ENCODE data around the gene LRRC14B.

DNA sequence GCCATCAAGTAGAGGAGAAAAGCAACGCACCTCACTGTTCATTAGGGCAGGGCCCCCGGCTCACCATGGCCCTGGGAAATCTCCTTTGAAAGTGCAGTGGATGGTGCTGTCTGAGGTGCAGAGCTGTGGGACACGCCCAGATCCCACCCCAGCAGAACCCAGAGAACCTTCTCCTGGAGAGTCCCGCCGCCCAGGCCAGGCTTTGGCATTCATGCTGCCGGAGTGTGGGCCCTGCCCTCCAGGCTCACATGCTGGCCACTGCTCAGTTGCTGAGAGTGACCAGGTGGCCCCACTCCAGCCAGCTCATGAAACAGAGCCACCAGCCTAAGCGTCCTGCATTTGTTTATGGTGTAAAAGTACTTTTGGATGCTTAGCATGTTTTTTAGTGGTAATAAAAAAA is 23.8 kb upstream of the LRRC14B start:
- TF ChIP-seq, protein P1, sequence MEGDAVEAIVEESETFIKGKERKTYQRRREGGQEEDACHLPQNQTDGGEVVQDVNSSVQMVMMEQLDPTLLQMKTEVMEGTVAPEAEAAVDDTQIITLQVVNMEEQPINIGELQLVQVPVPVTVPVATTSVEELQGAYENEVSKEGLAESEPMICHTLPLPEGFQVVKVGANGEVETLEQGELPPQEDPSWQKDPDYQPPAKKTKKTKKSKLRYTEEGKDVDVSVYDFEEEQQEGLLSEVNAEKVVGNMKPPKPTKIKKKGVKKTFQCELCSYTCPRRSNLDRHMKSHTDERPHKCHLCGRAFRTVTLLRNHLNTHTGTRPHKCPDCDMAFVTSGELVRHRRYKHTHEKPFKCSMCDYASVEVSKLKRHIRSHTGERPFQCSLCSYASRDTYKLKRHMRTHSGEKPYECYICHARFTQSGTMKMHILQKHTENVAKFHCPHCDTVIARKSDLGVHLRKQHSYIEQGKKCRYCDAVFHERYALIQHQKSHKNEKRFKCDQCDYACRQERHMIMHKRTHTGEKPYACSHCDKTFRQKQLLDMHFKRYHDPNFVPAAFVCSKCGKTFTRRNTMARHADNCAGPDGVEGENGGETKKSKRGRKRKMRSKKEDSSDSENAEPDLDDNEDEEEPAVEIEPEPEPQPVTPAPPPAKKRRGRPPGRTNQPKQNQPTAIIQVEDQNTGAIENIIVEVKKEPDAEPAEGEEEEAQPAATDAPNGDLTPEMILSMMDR (IDR thresholded peaks at IDR 0.05; ENCODE audit: low read depth, low read length, missing input control) = no peak
- TF ChIP-seq RAD21 (IDR thresholded peaks at IDR 0.05) (no peak), JUND (IDR thresholded peaks at IDR 0.05) (no peak), GABPA (IDR thresholded peaks at IDR 0.05 in 1 of 2, conservative IDR thresholded peaks at IDR 0.05 in 1 of 2) (no peak), YY1 (IDR thresholded peaks at IDR 0.05) (no peak), EGR1 (IDR thresholded peaks at IDR 0.05; ENCODE audit: low read depth in 2 of 2) (no peak), SP1 (IDR thresholded peaks at IDR 0.05) (no peak)
- TF ChIP-seq, protein P2, sequence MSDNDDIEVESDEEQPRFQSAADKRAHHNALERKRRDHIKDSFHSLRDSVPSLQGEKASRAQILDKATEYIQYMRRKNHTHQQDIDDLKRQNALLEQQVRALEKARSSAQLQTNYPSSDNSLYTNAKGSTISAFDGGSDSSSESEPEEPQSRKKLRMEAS (IDR thresholded peaks at IDR 0.05) = no peak
- TF ChIP-seq, protein P3, sequence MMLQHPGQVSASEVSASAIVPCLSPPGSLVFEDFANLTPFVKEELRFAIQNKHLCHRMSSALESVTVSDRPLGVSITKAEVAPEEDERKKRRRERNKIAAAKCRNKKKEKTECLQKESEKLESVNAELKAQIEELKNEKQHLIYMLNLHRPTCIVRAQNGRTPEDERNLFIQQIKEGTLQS (IDR thresholded peaks at IDR 0.05) = no peak
- TF ChIP-seq, protein P4, sequence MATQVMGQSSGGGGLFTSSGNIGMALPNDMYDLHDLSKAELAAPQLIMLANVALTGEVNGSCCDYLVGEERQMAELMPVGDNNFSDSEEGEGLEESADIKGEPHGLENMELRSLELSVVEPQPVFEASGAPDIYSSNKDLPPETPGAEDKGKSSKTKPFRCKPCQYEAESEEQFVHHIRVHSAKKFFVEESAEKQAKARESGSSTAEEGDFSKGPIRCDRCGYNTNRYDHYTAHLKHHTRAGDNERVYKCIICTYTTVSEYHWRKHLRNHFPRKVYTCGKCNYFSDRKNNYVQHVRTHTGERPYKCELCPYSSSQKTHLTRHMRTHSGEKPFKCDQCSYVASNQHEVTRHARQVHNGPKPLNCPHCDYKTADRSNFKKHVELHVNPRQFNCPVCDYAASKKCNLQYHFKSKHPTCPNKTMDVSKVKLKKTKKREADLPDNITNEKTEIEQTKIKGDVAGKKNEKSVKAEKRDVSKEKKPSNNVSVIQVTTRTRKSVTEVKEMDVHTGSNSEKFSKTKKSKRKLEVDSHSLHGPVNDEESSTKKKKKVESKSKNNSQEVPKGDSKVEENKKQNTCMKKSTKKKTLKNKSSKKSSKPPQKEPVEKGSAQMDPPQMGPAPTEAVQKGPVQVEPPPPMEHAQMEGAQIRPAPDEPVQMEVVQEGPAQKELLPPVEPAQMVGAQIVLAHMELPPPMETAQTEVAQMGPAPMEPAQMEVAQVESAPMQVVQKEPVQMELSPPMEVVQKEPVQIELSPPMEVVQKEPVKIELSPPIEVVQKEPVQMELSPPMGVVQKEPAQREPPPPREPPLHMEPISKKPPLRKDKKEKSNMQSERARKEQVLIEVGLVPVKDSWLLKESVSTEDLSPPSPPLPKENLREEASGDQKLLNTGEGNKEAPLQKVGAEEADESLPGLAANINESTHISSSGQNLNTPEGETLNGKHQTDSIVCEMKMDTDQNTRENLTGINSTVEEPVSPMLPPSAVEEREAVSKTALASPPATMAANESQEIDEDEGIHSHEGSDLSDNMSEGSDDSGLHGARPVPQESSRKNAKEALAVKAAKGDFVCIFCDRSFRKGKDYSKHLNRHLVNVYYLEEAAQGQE (IDR thresholded peaks at IDR 0.05) = no peak
- TF ChIP-seq, protein P5, sequence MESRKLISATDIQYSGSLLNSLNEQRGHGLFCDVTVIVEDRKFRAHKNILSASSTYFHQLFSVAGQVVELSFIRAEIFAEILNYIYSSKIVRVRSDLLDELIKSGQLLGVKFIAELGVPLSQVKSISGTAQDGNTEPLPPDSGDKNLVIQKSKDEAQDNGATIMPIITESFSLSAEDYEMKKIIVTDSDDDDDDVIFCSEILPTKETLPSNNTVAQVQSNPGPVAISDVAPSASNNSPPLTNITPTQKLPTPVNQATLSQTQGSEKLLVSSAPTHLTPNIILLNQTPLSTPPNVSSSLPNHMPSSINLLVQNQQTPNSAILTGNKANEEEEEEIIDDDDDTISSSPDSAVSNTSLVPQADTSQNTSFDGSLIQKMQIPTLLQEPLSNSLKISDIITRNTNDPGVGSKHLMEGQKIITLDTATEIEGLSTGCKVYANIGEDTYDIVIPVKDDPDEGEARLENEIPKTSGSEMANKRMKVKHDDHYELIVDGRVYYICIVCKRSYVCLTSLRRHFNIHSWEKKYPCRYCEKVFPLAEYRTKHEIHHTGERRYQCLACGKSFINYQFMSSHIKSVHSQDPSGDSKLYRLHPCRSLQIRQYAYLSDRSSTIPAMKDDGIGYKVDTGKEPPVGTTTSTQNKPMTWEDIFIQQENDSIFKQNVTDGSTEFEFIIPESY (IDR thresholded peaks at IDR 0.05) = no peak

Data from liver (tissue), 3 donors.